Upper lobe of right lung (tissue), 1 donor: Measurements from ENCODE around the gene ALK. TPM values are rescaled to one million over a fixed set of nuclear protein-coding genes. Genes with fewer than 3 reads are reported as not detected.

Source experiments
- ATAC-seq: fragments of 200-7000 bp; cut with Tn5 transposase; one replicate; pipeline ENCODE4 v1.9.1; 2020; ENCODE audit warnings: mild to moderate bottlenecking, moderate library complexity
- DNase-seq: peaks from one replicate; pipeline ENCODE4 v3.0.0-alpha.2; 2020
- H3K27ac ChIP-seq: fragments of 200-600 bp; one replicate; pipeline ENCODE4 v1.8.0; 2022
- H3K27me3 ChIP-seq: fragments of 200-600 bp; one replicate; pipeline ENCODE4 v1.8.0; 2022; ENCODE audit warnings: mild to moderate bottlenecking
- H3K36me3 ChIP-seq: fragments of 200-600 bp; one replicate; pipeline ENCODE4 v1.8.0; 2022
- H3K4me1 ChIP-seq: fragments of 200-600 bp; one replicate; pipeline ENCODE4 v1.8.0; 2022
- H3K4me3 ChIP-seq: fragments of 200-600 bp; one replicate; pipeline ENCODE4 v1.8.0; 2022; ENCODE audit warnings: mild to moderate bottlenecking
- H3K9me3 ChIP-seq: fragments of 200-600 bp; one replicate; pipeline ENCODE4 v1.8.0; 2022
- intact Hi-C: fragments of 100-400 bp; cut with DNase I; formaldehyde crosslinking; loops from one replicate; pipeline ENCODE4 v1.11.0; 2022
- total RNA-seq: library from RNA; stranded (reverse); fragmentation: NEBNext Ultra II Directional; extraction: Animal tissue kit (Norgen Biotek cat#: 25700); gene quantifications from one replicate; pipeline ENCODE4 v1.2.1, GENCODE V29; 2021
- TF ChIP-seq, protein P1 (sequence below): fragments of 200-600 bp; IDR thresholded peaks from one replicate; pipeline ENCODE4 v1.8.0; 2022; ENCODE audit warnings: antibody characterized with exemption
- donor health status: DM: no; HTN: yes; CAD: no; lungs with severe emphysema.

The ALK gene
- total RNA-seq, 1 donor from 2014 or later, result not detected

DNA sequence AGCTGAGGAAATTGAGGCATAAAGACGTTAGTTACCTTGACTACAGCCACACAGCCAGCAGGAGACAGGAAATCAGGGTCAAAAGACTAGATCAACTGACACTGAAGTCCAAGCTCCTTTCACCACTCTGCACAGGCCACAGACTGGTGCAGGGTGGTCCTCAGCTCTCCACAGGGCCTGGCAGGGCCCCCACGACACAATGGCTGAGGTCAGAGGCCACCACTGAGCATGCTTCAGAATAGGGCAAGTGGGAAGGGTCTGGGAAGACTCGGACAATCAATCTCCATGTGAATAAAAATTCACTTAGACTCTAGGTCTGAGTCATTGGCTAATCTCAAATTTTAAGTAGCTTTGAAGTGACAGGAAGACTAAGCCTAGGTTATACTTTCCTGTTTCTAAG is 201.7 kb downstream of the ALK start:
- no peak for DNase-seq
- H3K9me3 ChIP-seq, result no peaks in the 10 kb centered on the region

DNA sequence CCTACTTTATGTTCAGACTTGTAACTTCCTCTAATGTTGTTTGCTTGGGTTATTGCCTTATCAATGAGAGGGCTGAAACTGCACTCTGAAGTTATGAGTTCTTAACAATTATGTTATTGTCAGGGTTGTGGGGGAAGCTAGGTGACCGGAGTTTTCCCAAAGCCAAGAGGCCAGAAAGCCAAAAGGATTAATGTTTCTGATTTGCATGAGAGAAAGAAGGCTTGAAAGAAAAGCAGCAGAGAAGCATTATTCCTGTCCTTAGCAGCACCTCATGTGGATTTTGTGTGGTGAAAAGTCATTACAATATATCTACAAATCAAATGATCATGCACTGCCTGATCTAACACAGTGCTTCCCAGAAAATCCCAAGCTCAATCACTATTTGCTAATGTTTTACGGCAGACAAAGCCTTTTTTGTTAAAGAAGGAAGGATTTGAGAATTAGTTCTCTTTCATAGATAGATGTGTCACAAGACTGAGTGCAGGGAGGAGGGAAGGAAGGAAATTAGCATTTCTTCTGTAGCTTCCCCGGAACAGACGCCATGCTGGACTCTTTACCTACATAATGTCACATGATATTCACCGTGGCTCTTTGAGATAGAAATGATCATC is 203.2 kb downstream of the ALK start:
- no peak for ATAC-seq
- H3K27me3 ChIP-seq, result no peaks in the 10 kb centered on the region
- DNase-seq, result no peak
- no peak overlapping the region for H3K4me3 ChIP-seq
- no peaks in the 10 kb centered on the region for H3K4me1 ChIP-seq
- no peaks in the 10 kb centered on the region for H3K9me3 ChIP-seq
- H3K36me3 ChIP-seq, result no peaks in the 10 kb centered on the region
- intact Hi-C loops, result no loop called here
- H3K27ac ChIP-seq, result no peak overlapping the region
- TF ChIP-seq, protein P1, sequence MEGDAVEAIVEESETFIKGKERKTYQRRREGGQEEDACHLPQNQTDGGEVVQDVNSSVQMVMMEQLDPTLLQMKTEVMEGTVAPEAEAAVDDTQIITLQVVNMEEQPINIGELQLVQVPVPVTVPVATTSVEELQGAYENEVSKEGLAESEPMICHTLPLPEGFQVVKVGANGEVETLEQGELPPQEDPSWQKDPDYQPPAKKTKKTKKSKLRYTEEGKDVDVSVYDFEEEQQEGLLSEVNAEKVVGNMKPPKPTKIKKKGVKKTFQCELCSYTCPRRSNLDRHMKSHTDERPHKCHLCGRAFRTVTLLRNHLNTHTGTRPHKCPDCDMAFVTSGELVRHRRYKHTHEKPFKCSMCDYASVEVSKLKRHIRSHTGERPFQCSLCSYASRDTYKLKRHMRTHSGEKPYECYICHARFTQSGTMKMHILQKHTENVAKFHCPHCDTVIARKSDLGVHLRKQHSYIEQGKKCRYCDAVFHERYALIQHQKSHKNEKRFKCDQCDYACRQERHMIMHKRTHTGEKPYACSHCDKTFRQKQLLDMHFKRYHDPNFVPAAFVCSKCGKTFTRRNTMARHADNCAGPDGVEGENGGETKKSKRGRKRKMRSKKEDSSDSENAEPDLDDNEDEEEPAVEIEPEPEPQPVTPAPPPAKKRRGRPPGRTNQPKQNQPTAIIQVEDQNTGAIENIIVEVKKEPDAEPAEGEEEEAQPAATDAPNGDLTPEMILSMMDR, result no peak

More for the DNA sequence above, 201.7 kb downstream of the ALK start:
- Histone ChIP-seq H3K27me3 (no peaks in the 10 kb centered on the region), H3K4me1 (no peaks in the 10 kb centered on the region), H3K27ac (no peak overlapping the region), H3K36me3 (no peaks in the 10 kb centered on the region), H3K4me3 (no peak overlapping the region)
- ATAC-seq, result no peak
- intact Hi-C loops, result no loop called here
- TF ChIP-seq, protein P1, result no peak

DNA sequence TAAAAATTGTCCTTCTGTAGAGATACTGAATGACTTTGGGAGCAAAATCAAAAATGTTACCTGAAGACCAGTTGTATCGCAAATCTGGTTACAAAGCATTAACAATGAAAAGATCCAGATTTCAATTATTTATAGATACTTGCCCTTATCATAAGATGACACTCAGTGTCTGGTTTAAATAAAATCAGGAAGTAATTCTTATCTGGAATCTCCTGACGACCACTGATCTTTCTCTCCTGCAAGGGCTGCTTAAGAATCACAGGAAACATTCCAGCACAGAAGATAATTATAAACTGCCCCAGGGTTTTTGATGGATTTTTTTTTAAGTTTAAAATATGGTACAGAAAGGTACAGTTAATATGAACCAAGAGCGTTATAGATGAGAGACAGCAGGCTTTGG is 205.7 kb downstream of the ALK start:
- H3K4me3 ChIP-seq, result no peak overlapping the region
- H3K27me3 ChIP-seq, result no peaks in the 10 kb centered on the region
- no peak for DNase-seq
- H3K36me3 ChIP-seq, result no peaks in the 10 kb centered on the region
- no peak for ATAC-seq
- H3K4me1 ChIP-seq, result no peaks in the 10 kb centered on the region
- H3K27ac ChIP-seq, result no peak overlapping the region
- TF ChIP-seq, protein P1, result no peak
- no peaks in the 10 kb centered on the region for H3K9me3 ChIP-seq
- intact Hi-C loops, result no loop called here

DNA sequence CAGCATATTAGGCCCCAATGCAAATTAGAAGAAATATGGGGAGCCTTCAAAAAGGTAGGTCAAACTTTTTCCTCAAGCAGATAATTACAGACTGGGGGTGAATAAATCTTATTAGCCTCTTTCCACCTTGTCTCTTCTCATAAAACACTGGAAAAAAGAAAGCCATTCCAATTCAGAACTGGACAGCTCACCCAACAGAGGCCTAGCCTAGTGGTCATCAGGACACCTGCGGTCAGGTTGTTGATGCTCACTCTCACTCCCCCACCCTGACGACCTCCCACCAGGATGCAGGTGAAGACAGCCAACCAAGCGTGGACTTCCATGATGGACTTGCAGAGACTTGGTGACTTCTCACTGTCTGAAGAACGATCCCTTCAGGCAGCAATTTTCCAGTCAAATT is 207.1 kb downstream of the ALK start:
- intact Hi-C loops, result no loop called here
- no peaks in the 10 kb centered on the region for H3K4me1 ChIP-seq
- TF ChIP-seq, protein P1, result no peak
- no peaks in the 10 kb centered on the region for H3K27me3 ChIP-seq
- no peak for DNase-seq
- H3K36me3 ChIP-seq, result no peaks in the 10 kb centered on the region
- no peak overlapping the region for H3K4me3 ChIP-seq
- H3K27ac ChIP-seq, result no peak overlapping the region
- H3K9me3 ChIP-seq, result no peaks in the 10 kb centered on the region
- no peak for ATAC-seq

DNA sequence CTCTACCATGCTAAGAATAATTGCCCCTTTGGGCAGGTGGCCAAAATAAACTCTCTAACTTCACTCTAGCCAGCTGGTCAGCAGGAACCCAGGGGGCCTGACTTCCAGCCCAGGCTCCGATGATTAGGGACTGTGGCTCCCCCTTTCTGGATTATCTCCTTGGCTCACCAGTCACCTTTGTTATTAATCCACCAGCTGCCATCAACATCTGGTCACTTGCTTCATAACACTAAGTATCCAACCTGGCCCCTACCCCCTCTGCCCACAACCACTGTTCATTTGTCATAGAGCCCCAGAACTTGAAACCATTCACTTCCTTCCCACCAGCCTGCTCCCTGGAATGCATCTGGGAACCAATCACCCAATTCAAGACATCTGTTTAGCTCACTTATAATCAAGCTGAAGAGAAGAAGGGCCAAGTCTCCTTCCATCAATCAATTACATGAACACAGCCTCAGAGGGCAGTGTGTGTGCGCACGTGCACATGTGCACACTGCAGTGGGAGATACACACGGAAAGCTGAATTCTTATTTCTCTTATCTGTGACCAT is 215.1 kb downstream of the ALK start:
- Histone ChIP-seq H3K4me1 (no peaks in the 10 kb centered on the region), H3K36me3 (no peaks in the 10 kb centered on the region), H3K27ac (no peak overlapping the region), H3K9me3 (no peaks in the 10 kb centered on the region), H3K27me3 (no peaks in the 10 kb centered on the region), H3K4me3 (no peak overlapping the region)
- TF ChIP-seq, protein P1, result no peak
- ATAC-seq (no peak), DNase-seq (no peak)
- intact Hi-C loops, result no loop called here
